Suppressor macrophage (primary cell): Measurements from ENCODE around the gene ADAMTS6.
A peak's percentile ranks its signal among the peaks of the same experiment; 100 is the strongest.
"Not testable (repeated sequence)": the region's sequence is repeated elsewhere in the genome, so short reads cannot be mapped to it uniquely, and the experiment has no call there.

Experiments used
- DNase-seq, 4 experiments: peaks; one replicate each; pipeline ENCODE4 v3.0.0-alpha.2; 2020 to 2022

ADAMTS6 gene

DNA sequence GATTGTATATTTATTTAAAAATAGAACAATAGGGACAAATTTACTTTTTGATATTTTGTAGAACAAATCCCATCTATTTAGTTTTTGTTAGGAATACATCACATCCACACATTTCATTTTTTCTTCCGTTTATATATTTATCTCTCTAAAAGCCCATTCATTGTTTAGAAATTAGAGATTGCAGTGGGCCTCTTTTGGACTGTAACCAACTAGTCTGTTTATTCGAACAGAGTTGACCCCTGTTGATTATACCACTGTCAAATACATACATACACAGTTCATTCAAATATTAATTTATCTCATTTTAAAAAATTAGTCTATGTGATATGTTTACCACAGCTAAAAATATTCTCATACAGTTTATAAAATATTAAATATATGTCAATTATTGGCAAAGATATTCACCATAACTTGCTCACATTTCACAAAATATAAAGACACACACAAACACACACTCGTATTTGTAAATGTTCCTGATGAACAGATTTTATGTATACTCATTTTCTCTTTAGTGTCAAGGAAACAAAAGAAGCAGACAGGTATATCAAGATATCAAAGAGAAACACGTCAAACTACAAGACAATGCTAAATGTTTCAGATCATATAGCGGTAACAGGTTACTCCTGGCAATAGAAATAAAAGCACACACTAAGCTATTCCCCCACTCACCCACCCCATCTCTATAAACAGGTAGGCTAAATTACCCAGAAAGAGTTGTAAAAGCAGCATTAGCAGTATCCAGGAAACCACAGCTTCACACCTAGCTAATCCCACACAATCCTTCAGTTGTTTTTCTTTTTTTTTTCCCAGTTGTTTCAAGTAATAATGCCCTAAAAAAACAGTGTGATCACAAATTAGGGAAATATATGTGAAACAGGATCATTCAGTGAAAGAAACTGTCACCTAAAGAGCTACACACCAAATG is 283.9 kb downstream of the ADAMTS6 start:
- no peak for DNase-seq

DNA sequence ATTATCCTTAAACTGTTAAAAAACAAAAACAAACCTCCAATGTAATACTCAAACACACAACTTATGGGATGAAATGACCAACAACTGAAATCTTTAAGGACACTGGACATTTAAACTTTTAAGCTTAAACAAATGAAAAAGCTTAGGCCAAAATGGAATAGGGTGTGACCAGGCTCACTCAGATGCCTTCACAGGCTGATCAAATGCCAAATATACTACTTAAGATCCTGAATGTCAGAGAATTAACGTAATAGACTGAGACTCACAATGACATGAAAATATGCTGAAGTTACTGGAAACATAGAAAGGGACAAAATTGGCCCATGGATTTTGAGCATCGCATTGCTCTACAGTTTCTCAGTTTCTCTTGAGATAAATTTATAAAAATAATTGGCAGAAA is 286.8 kb downstream of the ADAMTS6 start:
- no peak for DNase-seq

DNA sequence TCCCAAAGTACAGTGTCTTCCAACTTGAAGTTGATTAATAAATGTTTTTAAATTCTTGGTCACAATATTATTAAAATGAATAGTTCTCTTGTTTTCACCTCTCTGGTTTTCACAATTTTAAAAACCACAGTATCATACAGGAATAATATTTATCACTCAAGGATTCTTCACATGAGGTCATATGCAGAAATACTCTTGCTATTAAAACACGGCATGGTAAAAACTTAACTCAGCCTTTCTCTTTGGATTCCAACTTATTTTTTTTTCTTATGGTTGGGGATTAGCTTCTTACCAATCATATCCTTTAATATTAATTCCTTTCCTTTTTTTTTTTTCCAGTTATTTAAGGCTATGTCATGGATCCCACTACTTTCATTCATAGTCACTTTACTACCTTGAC is 289.4 kb downstream of the ADAMTS6 start:
- DNase-seq: no peak

DNA sequence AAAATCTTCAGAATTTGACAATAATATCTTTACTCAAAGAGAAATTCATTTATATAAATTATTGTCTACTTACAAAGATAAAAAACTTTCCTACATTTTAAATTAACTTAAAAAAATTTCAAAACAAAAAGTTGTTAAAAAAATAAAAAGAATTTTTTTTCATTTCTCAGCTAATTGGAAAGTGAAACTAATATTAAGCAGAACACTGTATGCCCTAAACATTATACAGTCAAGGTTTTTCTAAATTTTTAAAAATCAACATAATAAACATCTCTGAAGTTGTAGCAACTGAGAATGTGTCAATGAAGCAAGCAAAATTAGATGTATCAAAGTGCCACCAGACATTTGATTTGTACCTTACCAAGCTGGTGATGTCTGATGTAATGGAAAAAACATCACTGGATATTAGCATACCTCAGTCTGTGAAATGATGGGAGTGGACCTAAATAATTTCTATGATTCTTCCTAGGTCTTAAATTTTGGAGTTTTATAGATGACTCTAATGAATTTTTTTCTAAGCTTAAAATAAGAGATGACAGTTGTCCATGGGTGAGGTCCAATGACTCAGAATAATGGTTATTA is 290.1 kb downstream of the ADAMTS6 start:
- DNase-seq: no peak

DNA sequence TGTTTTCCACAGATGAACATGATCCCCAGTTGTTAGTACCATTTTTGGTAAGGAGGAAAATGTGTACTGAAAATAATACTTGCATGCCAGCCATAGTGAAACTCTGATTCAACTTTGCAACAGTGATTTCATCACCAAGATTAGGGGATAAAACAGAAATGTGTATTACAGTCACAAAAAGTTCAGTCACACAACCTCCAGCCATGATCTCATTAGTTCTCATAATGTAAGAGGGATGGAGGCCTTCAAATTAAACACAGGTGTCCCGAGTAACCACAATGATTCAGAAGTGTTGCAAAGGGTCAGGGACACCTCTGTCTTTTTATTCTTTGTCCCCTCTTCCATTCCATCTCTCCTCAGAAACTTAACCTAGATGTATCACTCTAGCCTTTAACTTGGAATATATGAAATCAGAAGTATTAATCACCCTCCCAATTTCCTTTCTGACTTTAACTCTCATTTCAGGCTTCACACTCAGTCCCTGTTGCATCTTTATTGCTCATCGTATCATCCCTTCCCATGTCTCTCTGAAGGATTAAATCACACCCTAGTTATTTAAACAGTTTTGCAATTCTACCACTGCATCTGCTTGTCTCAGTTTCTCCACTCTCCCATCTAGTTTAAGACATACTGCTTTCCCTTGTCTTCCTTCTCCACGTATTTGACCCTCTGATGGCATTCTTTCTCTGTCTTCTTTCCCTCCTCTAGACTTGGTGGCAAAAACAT is 291.2 kb downstream of the ADAMTS6 start:
- DNase-seq: peak in 2 of 4 experiments; percentile 0 to 4

DNA sequence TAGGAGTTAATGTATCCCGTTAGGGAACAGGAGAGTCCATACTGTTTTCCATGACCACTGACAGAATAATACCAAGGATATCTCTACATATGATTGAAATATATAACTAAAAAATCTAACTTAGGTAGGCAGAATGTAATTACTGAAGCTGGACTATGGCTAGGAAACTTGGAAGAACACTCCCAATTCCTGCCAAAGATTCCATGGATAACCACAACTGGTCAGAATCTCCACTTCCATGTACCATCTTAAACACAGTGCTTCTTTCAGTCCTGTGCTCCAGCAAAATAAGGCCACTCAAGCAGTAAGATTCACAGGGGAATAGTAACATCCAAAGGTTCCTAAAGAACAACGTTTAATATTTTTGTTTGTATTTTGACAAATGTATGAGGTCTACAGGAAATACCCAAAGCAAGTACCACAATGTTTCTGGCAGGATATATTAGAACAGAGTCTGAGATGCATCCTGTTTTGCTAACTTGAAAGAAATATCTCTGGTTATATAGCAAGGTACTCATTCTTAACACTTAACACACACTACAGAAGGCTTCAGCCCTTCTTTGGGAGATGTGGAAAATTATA is 295.0 kb downstream of the ADAMTS6 start:
- DNase-seq: no peak

DNA sequence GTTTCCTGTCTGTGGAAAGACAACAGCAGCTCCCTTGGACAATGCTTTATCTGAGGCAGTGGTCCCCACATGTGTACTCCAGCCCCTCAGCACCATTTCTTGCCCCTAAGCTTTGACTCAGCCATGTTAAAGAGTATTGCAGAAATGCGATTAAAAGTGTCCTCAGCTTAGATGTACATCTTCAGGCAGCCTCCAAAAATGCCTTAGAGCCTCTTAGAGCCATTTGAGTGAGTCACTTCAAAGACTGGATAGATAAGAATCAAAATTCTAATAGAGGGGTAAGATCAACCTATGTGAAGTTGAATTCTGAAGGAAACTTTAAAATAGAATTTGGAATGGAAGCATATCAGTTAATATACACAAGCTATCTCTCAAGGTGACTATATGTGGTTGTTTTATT is 296.3 kb downstream of the ADAMTS6 start:
- no peak for DNase-seq

DNA sequence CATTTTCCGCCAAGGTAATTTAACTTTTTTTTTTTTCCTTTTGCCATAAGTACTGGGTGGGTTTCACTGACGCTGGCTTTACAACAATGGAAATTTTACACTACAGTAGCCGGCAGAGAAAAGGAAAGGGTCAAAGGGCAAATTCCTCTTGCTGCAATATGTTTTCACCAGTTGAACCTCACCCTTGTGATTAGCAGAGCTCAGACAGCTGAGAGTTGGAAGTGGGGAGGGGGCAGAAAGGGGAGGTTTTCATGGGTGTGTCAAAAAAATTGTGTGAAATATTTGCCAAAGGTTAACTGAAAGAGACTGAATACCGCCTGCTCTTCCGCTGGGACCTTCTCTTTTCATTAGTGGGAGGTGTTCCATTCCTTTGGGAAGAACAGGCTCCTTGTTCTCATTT is 296.9 kb downstream of the ADAMTS6 start:
- DNase-seq: no peak

DNA sequence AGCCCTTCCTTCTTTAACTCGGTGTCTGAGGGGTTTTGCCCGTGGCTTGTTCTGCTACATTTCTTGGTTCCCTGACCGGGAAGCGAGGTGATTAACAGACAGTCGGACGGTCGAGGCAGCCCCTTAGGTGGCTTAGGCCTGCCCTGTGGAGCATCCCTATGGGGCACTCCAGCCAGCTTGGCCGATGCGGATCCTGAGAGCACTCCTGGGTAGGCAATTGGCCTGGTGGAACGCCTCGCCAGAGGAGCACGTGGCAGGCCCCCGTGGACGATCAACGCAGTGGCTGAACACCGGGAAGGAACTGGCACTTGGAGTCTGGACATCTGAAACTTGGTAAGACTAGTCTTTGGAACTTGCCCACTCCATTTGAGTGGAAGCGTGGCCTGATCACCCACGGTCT is 307.5 kb downstream of the ADAMTS6 start:
- not testable (repeated sequence) for DNase-seq

DNA sequence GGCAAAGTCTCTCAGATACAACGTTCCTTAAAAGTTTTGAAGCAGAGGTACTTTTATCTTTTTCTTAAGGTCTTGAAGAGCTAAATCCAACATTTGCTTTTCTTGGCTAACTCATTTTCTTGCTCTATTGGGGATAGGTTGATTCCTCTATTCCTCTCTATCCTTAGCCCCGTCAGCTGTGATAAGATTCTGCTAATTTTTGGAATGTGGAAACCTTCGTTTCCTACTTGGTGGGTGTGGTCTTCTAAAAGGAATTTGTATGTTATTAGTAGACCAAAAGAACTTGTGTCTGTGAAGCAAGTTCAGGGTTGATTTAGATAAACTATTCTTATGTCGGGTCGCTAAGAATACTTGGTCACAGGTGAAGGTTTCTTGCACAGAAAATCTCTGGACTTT is 308.6 kb downstream of the ADAMTS6 start:
- DNase-seq: no peak

DNA sequence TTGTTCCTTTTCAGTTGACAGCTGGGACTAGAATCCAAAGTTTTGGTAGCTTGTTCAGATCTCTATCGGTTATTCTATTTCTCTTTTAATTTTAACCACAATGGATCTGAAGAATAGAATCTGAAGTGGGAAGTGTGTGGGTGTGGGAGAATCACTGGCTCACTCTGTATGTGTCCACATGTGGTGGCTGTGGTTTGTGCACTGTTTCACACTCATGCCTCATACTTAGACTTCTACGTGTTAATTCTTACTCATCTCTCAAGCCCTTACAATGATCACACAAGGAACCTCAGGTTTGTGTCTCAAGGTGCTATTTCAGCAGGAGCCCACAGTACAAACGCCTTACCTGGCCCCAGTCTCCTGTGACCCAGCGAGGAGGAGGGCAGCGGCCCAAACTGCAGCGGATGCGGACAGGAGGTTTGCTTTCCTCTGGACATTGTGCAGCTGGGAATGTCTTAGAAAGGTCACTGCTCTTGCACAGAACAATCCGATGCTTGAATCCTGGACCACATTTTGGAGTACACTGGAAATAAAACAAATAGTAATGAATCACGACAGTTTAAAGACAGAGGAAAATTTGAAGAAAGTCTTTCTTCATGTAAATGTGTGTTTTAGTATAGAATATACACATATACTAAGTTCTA is 309.1 kb downstream of the ADAMTS6 start:
- peak; percentile 19 to 54 (median 22) for DNase-seq

DNA sequence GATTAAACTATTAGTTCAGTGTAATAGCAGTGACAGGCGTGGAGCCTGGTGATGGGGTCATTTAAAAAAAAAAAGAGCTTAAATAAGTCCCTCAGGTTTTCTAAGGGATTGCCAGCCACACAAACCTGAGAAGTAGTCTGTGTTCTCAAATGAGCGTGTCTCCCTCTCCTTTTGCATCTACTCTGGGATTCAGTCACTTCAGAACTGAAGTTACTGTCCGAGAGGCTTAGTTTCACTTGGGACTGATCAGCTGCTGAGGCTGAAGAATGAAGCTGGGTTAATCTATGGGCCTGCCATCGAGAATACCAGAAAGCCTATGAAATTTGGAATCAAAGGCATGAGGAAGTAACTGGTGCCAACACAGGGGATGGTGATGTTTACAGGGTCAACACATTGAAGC is 310.1 kb downstream of the ADAMTS6 start:
- DNase-seq: no peak

DNA sequence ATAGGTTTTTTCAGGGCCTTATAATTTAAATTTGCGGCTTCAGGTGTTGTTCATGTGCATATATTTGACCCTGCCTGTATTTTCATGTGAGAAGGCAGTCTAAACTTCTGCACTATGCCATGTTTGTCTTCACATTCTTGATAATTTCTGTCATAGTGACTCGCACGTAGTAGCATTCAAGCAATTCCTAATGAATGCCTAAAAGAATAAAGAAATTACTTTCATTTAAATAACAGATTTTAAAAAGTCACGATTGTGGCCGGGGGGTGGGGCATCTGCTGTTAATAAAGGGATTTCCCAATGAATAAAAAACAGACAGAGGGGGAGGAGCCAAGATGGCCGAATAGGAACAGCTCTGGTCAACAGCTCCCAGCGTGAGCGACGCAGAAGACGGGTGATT is 318.0 kb downstream of the ADAMTS6 start:
- no peak for DNase-seq

DNA sequence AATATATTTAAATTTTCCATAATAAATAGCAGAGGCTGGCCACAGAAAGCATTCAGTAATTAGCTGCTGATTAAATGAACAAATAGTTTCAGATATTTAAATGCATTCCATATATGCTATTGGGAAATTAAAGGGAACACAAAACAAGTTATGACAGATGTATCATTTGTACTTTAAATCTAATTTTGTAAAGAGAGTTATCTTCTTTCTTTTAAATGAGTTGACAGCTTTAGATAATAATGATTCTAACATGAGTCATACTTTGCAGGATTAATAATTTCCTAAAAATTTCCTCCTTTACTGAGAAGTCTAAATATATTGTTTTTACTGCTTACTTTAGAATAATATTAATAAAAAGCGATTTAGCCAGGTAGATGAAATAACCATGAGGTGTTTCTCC is 320.1 kb downstream of the ADAMTS6 start:
- DNase-seq: no peak

DNA sequence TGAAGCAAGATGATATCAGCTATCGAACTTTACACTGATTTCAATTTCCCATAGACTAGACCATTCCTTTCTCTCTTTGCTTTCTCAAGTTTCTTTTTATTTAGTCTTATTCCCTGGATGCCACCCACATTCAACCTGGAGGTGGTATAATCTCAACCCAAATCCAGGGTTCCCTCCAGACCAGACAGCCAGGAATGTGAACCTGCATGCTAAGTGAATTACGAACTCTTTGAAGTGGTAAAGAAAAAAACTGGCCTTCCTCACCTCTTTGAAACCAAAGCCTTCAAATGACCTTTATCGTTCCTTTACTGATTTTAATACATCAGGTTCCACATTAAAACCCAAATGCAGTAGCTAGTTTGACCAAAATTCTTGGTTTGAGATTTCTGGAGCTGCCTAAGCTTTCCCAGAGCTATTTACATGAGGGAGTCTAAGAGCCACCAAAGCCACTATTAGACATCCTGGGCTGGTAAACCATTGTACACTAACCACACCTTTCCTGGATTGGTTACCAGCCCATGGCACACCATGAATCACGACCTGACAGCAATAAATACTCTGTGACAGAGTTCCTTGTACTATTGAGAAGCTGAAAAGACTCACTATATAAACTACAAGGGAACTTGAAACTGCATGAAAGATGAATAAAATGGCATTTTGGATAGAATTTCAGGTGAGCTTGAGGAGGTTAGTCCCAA is 323.7 kb downstream of the ADAMTS6 start:
- DNase-seq: no peak

DNA sequence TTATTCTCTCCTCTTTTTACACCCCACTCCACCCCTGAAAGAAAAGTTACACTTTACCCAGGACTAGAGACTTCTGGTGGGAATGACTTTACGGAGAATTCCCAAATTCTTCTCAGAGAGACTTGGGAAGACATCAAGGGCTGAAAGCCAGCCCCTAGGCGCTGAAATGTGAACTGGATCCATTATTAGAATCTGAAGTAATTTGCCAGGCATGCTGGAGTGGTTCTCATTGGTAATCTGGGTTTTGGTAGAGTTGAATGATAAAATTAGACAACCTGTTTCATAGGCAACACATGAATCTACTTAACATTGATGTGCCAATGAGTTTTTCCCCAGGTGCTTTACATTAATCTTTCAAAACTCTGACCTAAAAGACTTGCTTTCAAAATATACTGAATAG is 324.8 kb downstream of the ADAMTS6 start:
- DNase-seq: no peak

DNA sequence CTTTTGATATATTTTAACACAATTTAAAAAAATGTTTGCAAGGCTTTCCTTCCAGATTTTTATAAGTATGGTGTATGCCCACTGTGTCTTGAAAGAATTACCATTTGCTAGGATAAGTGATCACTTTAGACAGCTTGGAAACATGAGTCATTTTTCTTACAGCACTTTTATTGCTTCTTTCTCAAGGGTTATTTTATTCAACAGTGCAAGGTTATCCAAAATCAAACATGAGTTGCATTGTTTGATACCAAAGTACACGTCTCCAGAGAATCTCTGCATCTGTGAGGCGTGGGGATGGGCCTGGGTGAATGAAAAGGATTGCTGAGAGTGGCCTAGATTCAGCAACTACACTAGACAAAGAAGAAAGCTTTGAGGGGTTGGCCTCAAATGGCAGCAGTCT is 329.6 kb downstream of the ADAMTS6 start:
- DNase-seq: no peak

DNA sequence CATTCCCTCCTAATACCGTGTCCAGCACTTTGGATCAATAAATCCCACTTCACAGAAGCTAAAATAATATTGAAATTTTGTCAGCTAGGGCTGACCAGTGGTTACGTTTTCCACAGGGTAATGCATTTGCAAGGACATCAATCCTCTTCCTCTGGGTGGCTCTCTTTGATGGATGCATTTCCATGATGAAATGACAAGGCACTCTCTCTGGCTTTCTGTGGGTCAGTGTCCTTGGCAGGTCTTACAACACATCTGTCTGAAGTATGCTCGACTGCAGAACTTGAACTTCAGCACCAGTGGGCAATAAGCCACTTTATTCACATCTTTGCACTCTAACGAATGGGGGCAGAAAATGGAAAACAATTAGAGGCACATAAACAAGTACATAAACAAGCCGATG is 330.1 kb downstream of the ADAMTS6 start:
- no peak for DNase-seq

DNA sequence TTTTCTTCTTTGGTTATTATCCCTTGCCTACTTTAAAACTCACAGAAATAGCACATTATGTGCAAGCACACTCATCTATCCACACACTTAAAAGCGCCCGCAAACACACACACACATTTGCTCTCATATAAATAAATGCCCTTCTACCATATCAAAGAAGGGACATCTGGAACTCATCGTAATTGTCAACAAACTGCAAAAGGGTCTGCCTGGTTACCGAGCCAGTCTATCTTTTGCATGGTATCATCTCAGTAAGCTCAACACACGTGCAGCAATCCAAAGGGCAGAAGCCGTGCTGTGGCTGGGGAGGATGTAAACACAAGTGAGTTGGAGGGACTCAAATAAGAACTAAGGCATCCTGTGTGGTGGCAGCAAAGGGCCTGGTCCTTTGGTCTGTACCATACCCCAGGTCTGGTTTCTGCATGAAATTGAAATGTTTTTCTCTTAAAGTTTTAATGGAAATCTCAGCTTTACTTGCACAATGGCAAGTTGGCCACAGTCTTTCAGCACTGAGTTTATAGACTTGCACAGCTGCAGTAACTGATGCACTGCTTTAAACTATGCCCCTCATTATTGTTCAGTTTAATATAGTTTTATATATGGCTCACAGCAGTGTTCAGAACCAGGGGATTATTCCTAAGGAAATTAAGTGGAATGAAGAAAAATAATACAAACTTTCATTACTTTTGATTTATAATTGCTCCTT is 331.0 kb downstream of the ADAMTS6 start:
- DNase-seq: no peak

DNA sequence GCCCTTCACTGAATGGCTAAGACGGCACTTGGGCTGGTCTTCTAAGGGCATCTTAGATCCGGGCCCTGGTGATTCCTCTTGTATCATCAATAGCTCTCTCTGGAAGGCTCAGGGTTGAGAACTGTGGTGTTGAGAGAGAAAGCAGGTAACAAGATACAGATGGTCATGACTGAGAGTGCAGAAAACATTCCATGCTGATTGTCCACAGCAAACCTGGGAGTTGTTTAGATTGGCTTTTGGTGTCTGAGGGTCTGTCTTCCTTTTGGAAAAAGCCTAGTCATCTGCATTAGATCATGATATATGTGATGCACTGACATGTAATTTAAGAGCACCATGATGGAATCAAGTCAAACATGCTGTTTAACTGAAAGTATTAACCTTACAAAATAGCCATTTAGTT is 331.9 kb downstream of the ADAMTS6 start:
- no peak for DNase-seq

DNA sequence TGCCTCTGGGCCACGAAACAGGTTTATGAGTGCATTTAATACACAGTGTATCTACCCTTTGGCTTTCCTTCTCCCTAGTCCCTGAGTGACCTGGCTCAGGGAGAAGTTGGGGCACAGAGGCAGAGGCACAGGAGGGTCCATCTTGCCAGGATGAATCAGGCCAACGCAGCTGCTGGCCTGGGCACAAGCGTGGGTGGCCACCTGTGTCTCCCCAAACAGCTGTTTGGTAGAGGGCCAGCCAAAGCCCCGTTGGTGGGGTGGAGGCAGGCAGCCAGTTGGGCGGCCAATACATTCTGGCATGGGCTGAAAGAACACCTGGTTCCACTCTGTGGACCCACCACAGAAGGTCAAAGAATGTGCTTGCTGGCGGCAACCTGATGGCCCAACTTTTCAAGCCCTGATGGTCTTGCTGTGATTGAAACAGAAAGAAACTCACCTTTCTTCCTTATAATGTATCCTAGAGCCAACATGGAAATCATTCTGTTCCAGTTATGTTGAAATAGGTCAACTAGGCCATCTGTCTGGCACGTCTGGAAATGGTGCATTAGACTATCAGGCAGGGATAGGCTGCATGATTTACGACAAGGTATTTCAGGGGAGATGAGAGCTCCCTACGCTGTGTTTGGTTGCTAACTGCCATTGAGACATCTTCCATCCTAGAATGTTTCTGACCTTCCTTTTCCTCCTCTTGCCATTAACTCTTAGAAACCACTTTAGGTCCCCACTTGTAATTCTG is 337.4 kb downstream of the ADAMTS6 start:
- no peak for DNase-seq
